ENCODE data around the gene ALDH3B1. TPM values are rescaled to one million over a fixed set of nuclear protein-coding genes. Genes with fewer than 3 reads are reported as not detected.

ALDH3B1 gene
- total and polyA plus RNA-seq, 9 of the 15 experiments (the other 6 are each of a cell fraction or from before 2014, with no cell fraction given): 0.01 to 0.35 (median 0.07) TPM; not detected in 2

- TF ChIP-seq KLF1 (tag; IDR thresholded peaks at IDR 0.05) (no peak), ZNF766 (CRISPR knock-in tag; conservative IDR thresholded peaks at IDR 0.05) (no peak), RNF2 (IDR thresholded peaks at IDR 0.05) (peak; percentile 51; the same call in 1 of the 2 replicates), E2F8 (IDR thresholded peaks at IDR 0.05; ENCODE audit: low read depth, partially characterized antibody) (peak; percentile 67), ZBTB33 (CRISPR knock-in tag; IDR thresholded peaks at IDR 0.05) (peak; percentile 98), TBP (optimal IDR thresholded peaks at IDR 0.05; ENCODE audit: low read depth, low read length) (peak; percentile 54), DMBX1 (CRISPR knock-in tag; IDR thresholded peaks at IDR 0.05; ENCODE audit: borderline replicate concordance) (no peak), RFX7 (CRISPR knock-in tag; IDR thresholded peaks at IDR 0.05) (no peak), ARID1B (IDR thresholded peaks at IDR 0.05) (peak; percentile 24; the same call in 1 of the 2 replicates), TOE1 (IDR thresholded peaks at IDR 0.05; ENCODE audit: borderline replicate concordance) (peak; percentile 74), TOE1 (CRISPR knock-in tag; IDR thresholded peaks at IDR 0.05; ENCODE audit: borderline replicate concordance, low read depth) (no peak)
- TF ChIP-seq, protein P1, sequence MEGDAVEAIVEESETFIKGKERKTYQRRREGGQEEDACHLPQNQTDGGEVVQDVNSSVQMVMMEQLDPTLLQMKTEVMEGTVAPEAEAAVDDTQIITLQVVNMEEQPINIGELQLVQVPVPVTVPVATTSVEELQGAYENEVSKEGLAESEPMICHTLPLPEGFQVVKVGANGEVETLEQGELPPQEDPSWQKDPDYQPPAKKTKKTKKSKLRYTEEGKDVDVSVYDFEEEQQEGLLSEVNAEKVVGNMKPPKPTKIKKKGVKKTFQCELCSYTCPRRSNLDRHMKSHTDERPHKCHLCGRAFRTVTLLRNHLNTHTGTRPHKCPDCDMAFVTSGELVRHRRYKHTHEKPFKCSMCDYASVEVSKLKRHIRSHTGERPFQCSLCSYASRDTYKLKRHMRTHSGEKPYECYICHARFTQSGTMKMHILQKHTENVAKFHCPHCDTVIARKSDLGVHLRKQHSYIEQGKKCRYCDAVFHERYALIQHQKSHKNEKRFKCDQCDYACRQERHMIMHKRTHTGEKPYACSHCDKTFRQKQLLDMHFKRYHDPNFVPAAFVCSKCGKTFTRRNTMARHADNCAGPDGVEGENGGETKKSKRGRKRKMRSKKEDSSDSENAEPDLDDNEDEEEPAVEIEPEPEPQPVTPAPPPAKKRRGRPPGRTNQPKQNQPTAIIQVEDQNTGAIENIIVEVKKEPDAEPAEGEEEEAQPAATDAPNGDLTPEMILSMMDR (IDR thresholded peaks at IDR 0.05 in 2 of 3, conservative IDR thresholded peaks at IDR 0.05 in 1 of 3; ENCODE audit: insufficient read depth in 2 of 3, low read depth in 1 of 3, low read length in 3 of 3): 0 out of 6 replicates have a peak, but pooled peaks of 1 of the 3 experiments have one; percentile 18
- TF ChIP-seq, protein P2, sequence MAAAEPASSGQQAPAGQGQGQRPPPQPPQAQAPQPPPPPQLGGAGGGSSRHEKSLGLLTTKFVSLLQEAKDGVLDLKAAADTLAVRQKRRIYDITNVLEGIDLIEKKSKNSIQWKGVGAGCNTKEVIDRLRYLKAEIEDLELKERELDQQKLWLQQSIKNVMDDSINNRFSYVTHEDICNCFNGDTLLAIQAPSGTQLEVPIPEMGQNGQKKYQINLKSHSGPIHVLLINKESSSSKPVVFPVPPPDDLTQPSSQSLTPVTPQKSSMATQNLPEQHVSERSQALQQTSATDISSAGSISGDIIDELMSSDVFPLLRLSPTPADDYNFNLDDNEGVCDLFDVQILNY (CRISPR knock-in tag; IDR thresholded peaks at IDR 0.05): peak; percentile 22; the same call in 1 of the 2 replicates
- TF ChIP-seq, protein P3, sequence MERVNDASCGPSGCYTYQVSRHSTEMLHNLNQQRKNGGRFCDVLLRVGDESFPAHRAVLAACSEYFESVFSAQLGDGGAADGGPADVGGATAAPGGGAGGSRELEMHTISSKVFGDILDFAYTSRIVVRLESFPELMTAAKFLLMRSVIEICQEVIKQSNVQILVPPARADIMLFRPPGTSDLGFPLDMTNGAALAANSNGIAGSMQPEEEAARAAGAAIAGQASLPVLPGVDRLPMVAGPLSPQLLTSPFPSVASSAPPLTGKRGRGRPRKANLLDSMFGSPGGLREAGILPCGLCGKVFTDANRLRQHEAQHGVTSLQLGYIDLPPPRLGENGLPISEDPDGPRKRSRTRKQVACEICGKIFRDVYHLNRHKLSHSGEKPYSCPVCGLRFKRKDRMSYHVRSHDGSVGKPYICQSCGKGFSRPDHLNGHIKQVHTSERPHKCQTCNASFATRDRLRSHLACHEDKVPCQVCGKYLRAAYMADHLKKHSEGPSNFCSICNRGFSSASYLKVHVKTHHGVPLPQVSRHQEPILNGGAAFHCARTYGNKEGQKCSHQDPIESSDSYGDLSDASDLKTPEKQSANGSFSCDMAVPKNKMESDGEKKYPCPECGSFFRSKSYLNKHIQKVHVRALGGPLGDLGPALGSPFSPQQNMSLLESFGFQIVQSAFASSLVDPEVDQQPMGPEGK (CRISPR knock-in tag; IDR thresholded peaks at IDR 0.05; ENCODE audit: borderline replicate concordance): no peak
- TF ChIP-seq, protein P4, sequence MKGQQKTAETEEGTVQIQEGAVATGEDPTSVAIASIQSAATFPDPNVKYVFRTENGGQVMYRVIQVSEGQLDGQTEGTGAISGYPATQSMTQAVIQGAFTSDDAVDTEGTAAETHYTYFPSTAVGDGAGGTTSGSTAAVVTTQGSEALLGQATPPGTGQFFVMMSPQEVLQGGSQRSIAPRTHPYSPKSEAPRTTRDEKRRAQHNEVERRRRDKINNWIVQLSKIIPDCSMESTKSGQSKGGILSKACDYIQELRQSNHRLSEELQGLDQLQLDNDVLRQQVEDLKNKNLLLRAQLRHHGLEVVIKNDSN (CRISPR knock-in tag; IDR thresholded peaks at IDR 0.05): peak; percentile 98
These were observed 13.3 kb upstream of the ALDH3B1 start (continued) for GRCh38 chr11:67996622-67997474.

Data from K562 (cell line).